Vagina (tissue), 2 donors: ENCODE results near the gene EPB41L3.

Experiments
- CTCF ChIP-seq, 3 experiments: fragments of 450-650 bp in 2 of 3; fragments of 200-600 bp in 1 of 3; sonication (generic) in 1 of 3; IDR thresholded peaks; one replicate each; pipeline ENCODE4 v1.5.1; 2017 to 2019; ENCODE audit warnings: antibody characterized with exemption in 3 of 3, mild to moderate bottlenecking in 2 of 3, moderate library complexity in 2 of 3
- POLR2A ChIP-seq, 2 donors: fragments of 450-650 bp; IDR thresholded peaks; one replicate each; pipeline ENCODE4 v1.6.1; 2017; ENCODE audit warnings: antibody characterized with exemption in 2 of 2, mild to moderate bottlenecking in 2 of 2, moderate library complexity in 2 of 2
- POLR2AphosphoS5 ChIP-seq, 2 donors: sonication (generic); formaldehyde crosslinking; IDR thresholded peaks; one replicate each; pipeline ENCODE4 v1.9.0; 2017; ENCODE audit warnings: antibody characterized with exemption in 2 of 2, mild to moderate bottlenecking in 2 of 2, low read depth in 1 of 2; ENCODE audit not compliant: insufficient read depth in 1 of 2

DNA sequence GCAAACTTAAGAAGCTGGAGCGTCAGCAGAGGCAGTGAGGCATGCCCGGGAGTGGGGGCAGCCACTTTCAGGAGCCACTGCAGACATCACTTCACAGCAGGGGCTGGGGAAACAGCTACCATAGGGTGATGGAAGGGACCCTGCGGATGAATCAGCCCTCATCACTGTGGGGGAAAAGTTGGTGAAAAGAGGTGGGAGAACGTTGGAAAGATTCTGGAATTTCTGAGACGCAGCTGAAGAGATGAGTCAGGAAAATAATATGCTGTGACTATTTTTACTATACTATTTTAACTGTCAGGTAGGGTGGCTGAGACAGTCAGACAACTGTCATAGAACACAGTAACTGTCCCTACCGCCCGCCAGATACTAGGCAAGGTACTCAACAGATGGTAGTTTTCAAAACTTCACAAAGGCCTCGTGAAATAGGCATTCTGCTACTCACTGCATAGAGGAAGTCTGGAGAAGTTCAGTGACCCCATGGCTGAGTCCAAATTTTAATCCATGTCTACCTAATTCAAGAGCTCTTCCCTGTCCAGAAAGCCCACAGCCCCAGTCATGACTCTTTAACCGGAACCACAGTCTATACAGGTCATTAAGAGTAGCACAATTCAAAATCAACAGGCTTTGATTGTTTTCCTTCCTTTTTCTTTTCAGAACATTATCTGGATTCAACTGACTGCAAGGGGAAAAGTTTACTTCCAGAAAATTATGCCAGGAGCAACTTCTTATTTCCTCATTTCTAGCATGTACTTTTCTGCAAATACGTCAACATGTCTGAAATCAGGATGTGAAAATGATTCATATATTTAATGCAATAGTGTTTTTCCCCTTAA is 39.3 kb upstream of the EPB41L3 start:
- TF ChIP-seq CTCF (IDR thresholded peaks at IDR 0.05) (no peak), POLR2A (IDR thresholded peaks at IDR 0.05) (no peak), POLR2AphosphoS5 (IDR thresholded peaks at IDR 0.05; ENCODE audit: insufficient read depth in 1 of 2, low read depth in 1 of 2) (peak in 1 of 2 donors; percentile 27)
